Measurements from ENCODE around the gene NTM. TPM values are rescaled to one million over a fixed set of nuclear protein-coding genes. Genes with fewer than 3 reads are reported as not detected.

NTM gene
- total RNA-seq, 4 donors from 2014 or later: 1.4 to 5.7 TPM; not detected in 2

DNA sequence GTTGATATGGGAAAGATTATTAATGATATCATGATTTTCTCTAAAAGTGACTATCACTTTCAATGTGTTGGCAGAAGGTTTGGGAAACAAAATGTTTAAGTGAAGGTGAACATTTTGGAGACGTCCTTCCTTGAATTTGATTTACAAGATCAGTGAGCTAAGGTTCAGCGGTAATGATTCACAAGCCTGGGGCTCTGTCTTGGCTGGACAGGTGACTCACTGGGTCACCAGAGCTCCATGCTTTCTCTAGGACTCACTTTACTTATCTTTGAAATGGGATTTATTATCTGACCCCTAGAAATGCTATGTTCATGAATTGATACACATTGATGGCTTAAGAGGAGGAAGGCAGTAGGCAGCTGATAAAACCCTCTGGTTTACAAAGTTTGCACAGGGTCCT lies 437.5 kb downstream of the NTM start:
- Histone ChIP-seq H3K27ac (no peak overlapping the region), H3K4me1 (peaks cover 0 to 3% of the 10 kb centered on the region in 2 donors), H3K4me3 (no peak overlapping the region), H3K27me3 (no peaks in the 10 kb centered on the region), H3K9me3 (no peaks in the 10 kb centered on the region), H3K36me3 (no peaks in the 10 kb centered on the region)
- DNase-seq: no peak
- TF ChIP-seq POLR2A (IDR thresholded peaks at IDR 0.05): no peak
- TF ChIP-seq, protein P1, sequence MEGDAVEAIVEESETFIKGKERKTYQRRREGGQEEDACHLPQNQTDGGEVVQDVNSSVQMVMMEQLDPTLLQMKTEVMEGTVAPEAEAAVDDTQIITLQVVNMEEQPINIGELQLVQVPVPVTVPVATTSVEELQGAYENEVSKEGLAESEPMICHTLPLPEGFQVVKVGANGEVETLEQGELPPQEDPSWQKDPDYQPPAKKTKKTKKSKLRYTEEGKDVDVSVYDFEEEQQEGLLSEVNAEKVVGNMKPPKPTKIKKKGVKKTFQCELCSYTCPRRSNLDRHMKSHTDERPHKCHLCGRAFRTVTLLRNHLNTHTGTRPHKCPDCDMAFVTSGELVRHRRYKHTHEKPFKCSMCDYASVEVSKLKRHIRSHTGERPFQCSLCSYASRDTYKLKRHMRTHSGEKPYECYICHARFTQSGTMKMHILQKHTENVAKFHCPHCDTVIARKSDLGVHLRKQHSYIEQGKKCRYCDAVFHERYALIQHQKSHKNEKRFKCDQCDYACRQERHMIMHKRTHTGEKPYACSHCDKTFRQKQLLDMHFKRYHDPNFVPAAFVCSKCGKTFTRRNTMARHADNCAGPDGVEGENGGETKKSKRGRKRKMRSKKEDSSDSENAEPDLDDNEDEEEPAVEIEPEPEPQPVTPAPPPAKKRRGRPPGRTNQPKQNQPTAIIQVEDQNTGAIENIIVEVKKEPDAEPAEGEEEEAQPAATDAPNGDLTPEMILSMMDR (IDR thresholded peaks at IDR 0.05): no peak
- intact Hi-C loops (cut with DNase I; ENCODE audit: low total_unique reads): no loop called here

DNA sequence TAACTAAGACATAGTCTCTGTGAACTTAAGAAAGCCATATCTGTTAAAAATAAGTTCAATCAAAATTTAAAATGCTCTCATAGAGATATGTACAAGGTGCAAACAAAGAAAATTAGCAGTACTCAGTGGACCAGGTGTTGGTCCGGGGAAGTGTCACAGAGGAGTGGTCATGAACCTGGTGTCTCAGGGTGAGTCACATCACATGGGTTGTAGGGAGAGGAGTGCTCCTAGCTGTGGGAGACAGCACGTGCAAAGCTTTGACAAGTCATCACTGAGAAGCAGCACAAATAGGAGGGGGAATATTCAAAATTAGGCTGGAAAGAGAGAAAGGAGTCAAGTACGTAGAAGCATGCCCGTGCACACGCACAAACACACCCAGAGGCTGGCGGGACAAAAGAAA lies 438.1 kb downstream of the NTM start:
- Histone ChIP-seq H3K27ac (no peak overlapping the region), H3K36me3 (no peaks in the 10 kb centered on the region), H3K4me1 (peaks cover 0 to 3% of the 10 kb centered on the region in 2 donors), H3K4me3 (no peak overlapping the region), H3K9me3 (no peaks in the 10 kb centered on the region), H3K27me3 (no peaks in the 10 kb centered on the region)
- DNase-seq: no peak
- intact Hi-C loops (cut with DNase I; ENCODE audit: low total_unique reads): no loop called here
- TF ChIP-seq, protein P1 (IDR thresholded peaks at IDR 0.05): no peak
- no peak for TF ChIP-seq POLR2A (IDR thresholded peaks at IDR 0.05)

GRCh38 chr11:131809203-131809918 lies 438.9 kb downstream of the NTM start:
- Histone ChIP-seq H3K4me3 (no peak overlapping the region), H3K36me3 (no peaks in the 10 kb centered on the region), H3K27me3 (no peaks in the 10 kb centered on the region), H3K27ac (no peak overlapping the region), H3K9me3 (no peaks in the 10 kb centered on the region), H3K4me1 (peaks cover 0 to 3% of the 10 kb centered on the region in 2 donors)
- TF ChIP-seq POLR2A (IDR thresholded peaks at IDR 0.05): no peak
- TF ChIP-seq, protein P1 (IDR thresholded peaks at IDR 0.05): no peak
- intact Hi-C loops (cut with DNase I; ENCODE audit: low total_unique reads): no loop called here
- DNase-seq: no peak

DNA sequence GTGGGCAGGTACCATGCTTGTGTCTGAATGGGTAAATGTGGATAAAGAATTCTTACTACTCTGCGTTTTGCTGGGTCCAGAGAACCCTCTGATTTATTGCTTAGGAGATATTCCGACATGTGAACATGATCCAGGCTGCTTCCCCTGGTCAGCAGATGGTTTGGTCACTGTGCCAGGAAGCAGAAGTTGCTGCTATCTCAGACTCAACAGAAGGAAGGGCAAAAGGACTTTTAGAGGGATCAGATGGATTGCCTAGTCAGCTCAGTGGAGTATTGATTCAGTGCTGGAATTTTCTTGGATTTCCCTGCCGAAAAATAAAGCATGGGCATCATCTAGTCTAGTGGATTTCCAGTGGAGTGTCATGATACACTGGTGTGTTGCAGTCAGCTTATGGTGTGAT lies 440.1 kb downstream of the NTM start:
- DNase-seq: no peak
- Histone ChIP-seq H3K9me3 (no peaks in the 10 kb centered on the region), H3K4me3 (no peak overlapping the region), H3K27ac (no peak overlapping the region), H3K36me3 (no peaks in the 10 kb centered on the region), H3K27me3 (no peaks in the 10 kb centered on the region), H3K4me1 (peaks cover 0 to 3% of the 10 kb centered on the region in 2 donors)
- intact Hi-C loops (cut with DNase I; ENCODE audit: low total_unique reads): no loop called here
- TF ChIP-seq, protein P1 (IDR thresholded peaks at IDR 0.05): no peak
- TF ChIP-seq POLR2A (IDR thresholded peaks at IDR 0.05): no peak

DNA sequence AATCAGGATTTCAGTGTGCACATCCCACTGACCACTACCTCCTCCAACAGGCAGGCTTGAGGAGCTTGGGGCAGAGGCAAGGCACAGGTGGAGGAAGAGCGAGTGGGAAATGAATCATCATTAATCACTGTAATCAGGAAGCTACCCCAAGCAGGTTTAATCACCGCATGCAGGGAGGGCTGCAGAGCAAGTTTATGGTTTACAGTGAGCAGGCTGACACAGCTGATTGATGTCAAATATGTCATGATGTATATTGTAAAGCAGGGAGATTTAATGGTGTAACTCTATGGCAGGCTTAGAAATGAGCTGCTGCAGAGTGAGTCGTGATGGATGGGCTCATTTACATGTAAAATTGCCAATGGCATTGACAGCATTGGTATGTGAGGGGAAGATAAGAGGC lies 441.0 kb downstream of the NTM start:
- Histone ChIP-seq H3K4me3 (no peak overlapping the region), H3K9me3 (no peaks in the 10 kb centered on the region), H3K27ac (no peak overlapping the region), H3K4me1 (peaks cover 0 to 3% of the 10 kb centered on the region in 2 donors), H3K36me3 (no peaks in the 10 kb centered on the region), H3K27me3 (no peaks in the 10 kb centered on the region)
- no peak for DNase-seq
- TF ChIP-seq, protein P1 (IDR thresholded peaks at IDR 0.05): no peak
- no peak for TF ChIP-seq POLR2A (IDR thresholded peaks at IDR 0.05)
- intact Hi-C loops (cut with DNase I; ENCODE audit: low total_unique reads): no loop called here

Data from uterus (tissue), 4 donors.